HepG2 (cell line): ENCODE measurements around the gene PRSS36. TPM values are rescaled to one million over a fixed set of nuclear protein-coding genes. Genes with fewer than 3 reads are reported as not detected.

Experiments used
- ARID5B ChIP-seq: IDR thresholded peaks from 2 replicates; pipeline ENCODE4 v1.4.0; 2020; ENCODE audit warnings: mild to moderate bottlenecking, missing genetic modification reagents
- HOXA7 ChIP-seq: sonication (generic); formaldehyde crosslinking; IDR thresholded peaks from 2 replicates; pipeline ENCODE4 v1.8.1; 2022; ENCODE audit warnings: mild to moderate bottlenecking, missing genetic modification reagents, moderate library complexity
- JUN ChIP-seq: sonication (generic); formaldehyde crosslinking; IDR thresholded peaks from 2 replicates; pipeline ENCODE4 v1.4.0; 2020; ENCODE audit warnings: mild to moderate bottlenecking, missing genetic modification reagents
- KAT7 ChIP-seq: IDR thresholded peaks from 2 replicates; pipeline ENCODE4 v1.6.1; 2018; ENCODE audit warnings: borderline replicate concordance, missing compliant biosample characterization
- MLX ChIP-seq: IDR thresholded peaks from 2 replicates; pipeline ENCODE4 v1.6.1; 2016
- NR1H2 ChIP-seq: sonication (generic); formaldehyde crosslinking; IDR thresholded peaks from 2 replicates; pipeline ENCODE4 v1.8.1; 2022; ENCODE audit warnings: low read depth, missing genetic modification reagents, borderline replicate concordance
- PBX2 ChIP-seq: IDR thresholded peaks from 2 replicates; pipeline ENCODE4 v1.6.1; 2016; ENCODE audit warnings: control low read depth
- RARG ChIP-seq: sonication (generic); formaldehyde crosslinking; IDR thresholded peaks from 2 replicates; pipeline ENCODE4 v1.4.0; 2020; ENCODE audit warnings: low read depth, mild to moderate bottlenecking, missing genetic modification reagents
- RXRA ChIP-seq: sonication (generic); formaldehyde crosslinking; IDR thresholded peaks from 2 replicates; pipeline ENCODE4 v1.5.1; 2020; ENCODE audit warnings: missing genetic modification reagents
- SMAD9 ChIP-seq: sonication (generic); formaldehyde crosslinking; IDR thresholded peaks from 2 replicates; pipeline ENCODE4 v1.5.1; 2020; ENCODE audit warnings: mild to moderate bottlenecking, missing genetic modification reagents
- TFDP1 ChIP-seq: IDR thresholded peaks from 2 replicates; pipeline ENCODE4 v1.6.1; 2016; ENCODE audit warnings: missing compliant biosample characterization, missing genetic modification reagents, borderline replicate concordance
- ZBTB20 ChIP-seq: sonication (generic); formaldehyde crosslinking; IDR thresholded peaks from 2 replicates; pipeline ENCODE4 v1.8.1; 2023; ENCODE audit warnings: missing genetic modification reagents, low read depth, mild to moderate bottlenecking, borderline replicate concordance
- ZBTB49 ChIP-seq: sonication (generic); formaldehyde crosslinking; IDR thresholded peaks from 2 replicates; pipeline ENCODE4 v1.4.0; 2020; ENCODE audit warnings: missing genetic modification reagents, borderline replicate concordance
- ZKSCAN1 ChIP-seq: fragments of 150-350 bp; IDR thresholded peaks from 2 replicates; pipeline ENCODE4 v1.6.1; 2014; ENCODE audit warnings: low read length
- ZMAT3 ChIP-seq: sonication (generic); formaldehyde crosslinking; conservative IDR thresholded peaks from 2 replicates; pipeline ENCODE4 v1.7.0; 2021; ENCODE audit warnings: missing genetic modification reagents
- ZNF589 ChIP-seq: sonication (generic); formaldehyde crosslinking; conservative IDR thresholded peaks from 2 replicates; pipeline ENCODE4 v1.8.0; 2022; ENCODE audit warnings: mild to moderate bottlenecking, moderate library complexity, missing genetic modification reagents
- ZNF607 ChIP-seq: sonication (generic); formaldehyde crosslinking; IDR thresholded peaks from 2 replicates; pipeline ENCODE4 v1.5.1; 2020; ENCODE audit warnings: missing genetic modification reagents, mild to moderate bottlenecking, borderline replicate concordance
- polyA plus RNA-seq, 8 experiments: library from polyadenylated mRNA; depleted of rRNA in 3 of 8; stranded (reverse) in 7 of 8; unstranded in 1 of 8; fragments of >200 nt; fragmentation: Illumina TruSeq in 4 of 8; extraction: Trizol in 4 of 8; gene quantifications; 2 replicates each; pipeline versions ENCODE4 v1.2.1 to v1.2.3, GENCODE V29; 2011 to 2016; ENCODE audit warnings: low read depth in 4 of 8, missing spikeins in 1 of 8, mixed read lengths in 1 of 8; ENCODE audit not compliant: insufficient read depth in 1 of 8
- total RNA-seq, 5 experiments: library from RNA; depleted of rRNA; stranded (reverse); fragments of >200 nt; fragmentation: Illumina TruSeq; extraction: Trizol; gene quantifications; 2 replicates each; pipeline ENCODE4 v1.2.3, GENCODE V29; 2016; ENCODE audit warnings: low read depth in 1 of 5

Gene PRSS36
- total and polyA plus RNA-seq, 2 of the 13 experiments (the other 11 are each of a cell fraction or from before 2014, with no cell fraction given), result 1.5 to 2.1 TPM

GRCh38 chr16:31108035-31108793, 41.7 kb downstream of the PRSS36 start, which contains the start of gene BCKDK (continued):
- TF ChIP-seq ARID5B (peak; percentile 19), RXRA (CRISPR knock-in tag) (peak; percentile 37), TFDP1 (CRISPR knock-in tag) (peak; percentile 79), SMAD9 (CRISPR knock-in tag) (no peak), ZNF589 (peak; percentile 89), ZBTB20 (CRISPR knock-in tag) (no peak), HOXA7 (no peak), MLX (CRISPR knock-in tag) (peak; percentile 62; the same call in 1 of the 2 replicates), RARG (no peak), ZKSCAN1 (no peak), ZBTB49 (CRISPR knock-in tag) (peak; percentile 27; the same call in 1 of the 2 replicates), PBX2 (CRISPR knock-in tag) (no peak), NR1H2 (CRISPR knock-in tag) (no peak), JUN (CRISPR knock-in tag) (no peak), ZMAT3 (CRISPR knock-in tag) (no peak; the same call in 1 of the 2 replicates), KAT7 (peak; percentile 83; the same call in 1 of the 2 replicates), ZNF607 (CRISPR knock-in tag) (peak; percentile 69; the same call in 1 of the 2 replicates)
